Peyer's patch (tissue), 4 donors: ENCODE measurements around the gene ZNF217.

ENCODE experiments used
- CTCF ChIP-seq, 6 experiments: fragments of 450-650 bp in 4 of 6; fragments of 200-600 bp in 2 of 6; sonication (generic) in 1 of 6; IDR thresholded peaks; one replicate each; pipeline ENCODE4 v1.5.1; 2017 to 2019; ENCODE audit warnings: antibody characterized with exemption in 6 of 6, mild to moderate bottlenecking in 3 of 6, moderate library complexity in 1 of 6
- POLR2A ChIP-seq, 2 donors: fragments of 450-650 bp; IDR thresholded peaks; one replicate each; pipeline ENCODE4 v1.5.1; 2017; ENCODE audit warnings: antibody characterized with exemption in 2 of 2, mild to moderate bottlenecking in 2 of 2, moderate library complexity in 2 of 2

GRCh38 chr20:53527196-53527595 is 66.4 kb downstream of the ZNF217 start:
- TF ChIP-seq CTCF (IDR thresholded peaks at IDR 0.05) (no peak), POLR2A (IDR thresholded peaks at IDR 0.05) (no peak)
